Kidney (tissue), 14 donors: Measurements from ENCODE around the gene SCYGR8. TPM values are rescaled to one million over a fixed set of nuclear protein-coding genes. Genes with fewer than 3 reads are reported as not detected.

Experiments used
- DNase-seq, 5 donors: peaks; one replicate each; pipeline ENCODE4 v3.0.0-alpha.2; 2013 to 2020
- FAIRE-seq: peaks from 2 replicates; lab custom pipeline; 2012; peaks lifted over from hg19 to GRCh38; lab: Jason Lieb, UNC
- H3K27ac ChIP-seq, 2 donors: one replicate each; pipeline ENCODE4 v1.7.0; 2013; ENCODE audit warnings: low read depth in 2 of 2, low read length in 2 of 2, inconsistent platforms in 1 of 2
- H3K27me3 ChIP-seq: one replicate; pipeline ENCODE4 v1.7.1; 2013; ENCODE audit warnings: low read length, inconsistent platforms; ENCODE audit not compliant: control insufficient read depth, insufficient read depth
- H3K36me3 ChIP-seq, 3 donors: one replicate each; pipeline versions ENCODE4 v1.7.0 to v1.7.1; 2013; ENCODE audit warnings: low read length in 3 of 3, control low read depth in 1 of 3, inconsistent platforms in 1 of 3; ENCODE audit not compliant: insufficient read depth in 3 of 3, control insufficient read depth in 2 of 3
- H3K4me1 ChIP-seq, 3 donors: one replicate each; pipeline versions ENCODE4 v1.7.0 to v1.7.1; 2013; ENCODE audit warnings: low read length in 3 of 3, inconsistent platforms in 1 of 3, low read depth in 1 of 3; ENCODE audit not compliant: control insufficient read depth in 2 of 3, insufficient read depth in 2 of 3
- H3K4me3 ChIP-seq, 3 donors: one replicate each; pipeline versions ENCODE4 v1.7.0 to v1.8.1; 2013; ENCODE audit warnings: low read length in 3 of 3, control low read depth in 1 of 3, inconsistent platforms in 1 of 3
- H3K9ac ChIP-seq, 3 donors: one replicate each; pipeline versions ENCODE4 v1.7.0 to v1.7.1; 2013; ENCODE audit warnings: low read length in 3 of 3, control low read depth in 1 of 3, inconsistent platforms in 1 of 3
- H3K9me3 ChIP-seq, 3 donors: one replicate each; pipeline versions ENCODE4 v1.7.0 to v1.7.1; 2013; ENCODE audit warnings: low read length in 3 of 3, control low read depth in 1 of 3, inconsistent platforms in 1 of 3; ENCODE audit not compliant: control insufficient read depth in 2 of 3, insufficient read depth in 1 of 3
- CTCF ChIP-seq: IDR thresholded peaks from 3 replicates; pipeline ENCODE4 v1.5.1; 2012; ENCODE audit warnings: mild to moderate bottlenecking, moderate library complexity, borderline replicate concordance; ENCODE audit not compliant: insufficient read depth; ENCODE audit errors: extremely low read depth
- intact Hi-C: fragments of 100-400 bp; cut with DNase I; formaldehyde crosslinking; loops from one replicate; pipeline ENCODE4 v1.11.1; 2022
- polyA plus RNA-seq: library from polyadenylated mRNA; stranded (reverse); fragments of 350-450 nt; fragmentation: Illumina TruSeq; extraction: RNeasy Lipid Tissue Mini Kit (QIAGEN cat#74804); gene quantifications from one replicate; pipeline ENCODE4 v1.2.3, GENCODE V29; 2014; ENCODE audit warnings: low read depth, low replicate concordance; ENCODE audit not compliant: insufficient read depth
- total RNA-seq: library from RNA; stranded (reverse); fragmentation: NEBNext Ultra II Directional; extraction: Animal tissue kit (Norgen Biotek cat#: 25700); gene quantifications from one replicate; pipeline ENCODE4 v1.2.1, GENCODE V29; 2021
- donor health status: control.
- donor health status: control.
- donor health status: control.
- donor health status: control.
- donor health status: control.
- donor health status: DM: yes; HTN: yes; CAD: no.
- donor health status: Normal renal cell carcinoma (clear cell type).

SCYGR8 gene
- total and polyA plus RNA-seq, 2 donors from 2014 or later = not detected

GRCh38 chr2:227793148-227793712 lies 47.5 kb downstream of the SCYGR8 start:
- no peaks in the 10 kb centered on the region for H3K36me3 ChIP-seq
- FAIRE-seq (no peak), DNase-seq (no peak)
- no peaks in the 10 kb centered on the region for H3K27me3 ChIP-seq
- H3K4me1 ChIP-seq = no peaks in the 10 kb centered on the region
- H3K4me3 ChIP-seq = no peak overlapping the region
- no peak overlapping the region for H3K9ac ChIP-seq
- H3K9me3 ChIP-seq = no peaks in the 10 kb centered on the region
- no peak overlapping the region for H3K27ac ChIP-seq
- intact Hi-C loops = no loop called here
- TF ChIP-seq CTCF = no peak

Other genes starting within 250 kb of the SCYGR8 start
- gene SCYGR2, start 147.0 kb upstream of the SCYGR8 start, total RNA-seq = not detected
- gene SCYGR2, start 147.0 kb upstream of the SCYGR8 start, polyA plus RNA-seq = not detected
- gene SCYGR3, start 131.1 kb upstream of the SCYGR8 start, total RNA-seq = not detected
- gene SCYGR3, start 131.1 kb upstream of the SCYGR8 start, polyA plus RNA-seq = not detected
- gene SCYGR4, start 128.4 kb upstream of the SCYGR8 start, total RNA-seq = not detected
- not detected for gene SCYGR4, start 128.4 kb upstream of the SCYGR8 start, polyA plus RNA-seq
- not detected for gene SCYGR5, start 79.1 kb upstream of the SCYGR8 start, total RNA-seq
- gene SCYGR5, start 79.1 kb upstream of the SCYGR8 start, polyA plus RNA-seq = not detected
- gene SLC19A3, start 27.9 kb upstream of the SCYGR8 start, total RNA-seq = 4.4 TPM
- gene SLC19A3, start 27.9 kb upstream of the SCYGR8 start, polyA plus RNA-seq = 8.3 TPM
- not detected for gene SCYGR6, start 21.1 kb upstream of the SCYGR8 start, total RNA-seq
- gene SCYGR6, start 21.1 kb upstream of the SCYGR8 start, polyA plus RNA-seq = not detected
- not detected for gene SCYGR7, start 17.6 kb upstream of the SCYGR8 start, total RNA-seq
- gene SCYGR7, start 17.6 kb upstream of the SCYGR8 start, polyA plus RNA-seq = not detected
- gene CCL20, start 67.9 kb downstream of the SCYGR8 start, total RNA-seq = 2.7 TPM
- gene CCL20, start 67.9 kb downstream of the SCYGR8 start, polyA plus RNA-seq = 2.5 TPM
- 1.7 TPM for gene DAW1, start 125.7 kb downstream of the SCYGR8 start, total RNA-seq
- 1.0 TPM for gene DAW1, start 125.7 kb downstream of the SCYGR8 start, polyA plus RNA-seq